Stimulated activated CD8-positive, alpha-beta memory T cell treated with anti-CD3 and anti-CD28 coated beads, Interleukin-4, amount 100 ng/mL, for 4 hours (primary cell): ENCODE results near the gene FAM187B.
"Not testable (repeated sequence)": the region's sequence is repeated elsewhere in the genome, so short reads cannot be mapped to it uniquely, and the experiment has no call there.

Experiments used
- DNase-seq, 2 donors: peaks; one replicate each; pipeline ENCODE4 v3.0.0-alpha.2; 2020; ENCODE audit warnings: low read depth in 2 of 2, low spot score in 1 of 2

The FAM187B gene

GRCh38 chr19:35236638-35237400 lies 8.3 kb upstream of the FAM187B start:
- no peak for DNase-seq

DNA sequence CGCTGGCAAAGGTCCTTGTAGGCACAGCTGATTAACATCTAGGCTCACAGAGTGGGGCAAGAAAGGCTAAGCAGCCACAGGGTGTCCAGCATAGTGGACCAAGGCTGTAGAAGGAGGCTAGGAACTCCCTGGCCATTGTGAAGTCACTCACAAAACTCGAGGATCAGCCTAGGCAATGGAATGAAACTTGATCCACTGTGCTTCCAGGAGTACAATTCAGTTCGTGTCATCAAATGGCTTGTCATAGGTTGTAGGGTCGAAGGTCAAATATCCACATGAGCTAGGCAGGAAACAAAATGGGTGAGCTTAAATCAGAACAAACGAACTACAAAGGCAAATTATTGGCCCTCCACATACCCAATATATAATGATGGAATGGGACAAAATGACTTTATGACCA lies 4.4 kb upstream of the FAM187B start:
- no peak for DNase-seq

DNA sequence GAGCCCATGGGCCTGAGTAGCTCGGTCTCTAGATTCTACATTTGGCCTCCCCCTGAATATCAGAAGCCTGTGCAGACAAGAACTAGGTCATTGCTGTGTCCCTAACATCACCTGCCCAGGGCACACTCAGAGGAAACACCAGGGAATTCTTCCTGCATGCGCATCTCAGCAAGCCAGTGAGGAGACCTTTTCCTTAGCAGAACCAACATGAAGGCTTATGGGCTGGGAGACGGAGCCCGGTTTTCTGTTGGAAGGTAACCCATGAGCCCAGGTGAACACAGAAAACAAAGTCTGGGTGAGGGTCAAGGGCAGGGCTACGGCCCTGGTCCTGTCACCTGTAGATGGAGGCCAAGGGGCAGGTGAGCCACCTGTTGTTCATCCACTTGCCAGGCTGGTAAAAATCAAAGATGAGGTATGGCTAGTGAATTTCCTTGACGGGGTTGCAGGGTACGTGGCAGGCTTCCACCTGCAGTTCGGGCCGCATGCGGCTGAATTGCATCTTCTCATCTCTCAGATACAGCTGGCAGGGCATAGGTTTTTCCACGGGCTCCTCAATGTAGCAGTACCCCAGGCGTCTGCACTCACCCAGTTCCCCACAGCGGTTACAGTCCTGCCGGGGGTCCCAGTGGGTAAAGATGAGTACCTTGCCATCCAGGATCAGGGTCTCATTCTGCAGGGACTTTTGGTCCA lies 3.6 kb upstream of the FAM187B start:
- DNase-seq: no peak

- DNase-seq: no peak
Measured at GRCh38 chr19:35229601-35230000, 1.1 kb upstream of the FAM187B start.

GRCh38 chr19:35226748-35227147 lies 1.8 kb downstream of the FAM187B start:
- no peak for DNase-seq

- no peak for DNase-seq
Measured at GRCh38 chr19:35225951-35226350, 2.6 kb downstream of the FAM187B start.

GRCh38 chr19:35224681-35225571 lies 3.6 kb downstream of the FAM187B start:
- no peak for DNase-seq

DNA sequence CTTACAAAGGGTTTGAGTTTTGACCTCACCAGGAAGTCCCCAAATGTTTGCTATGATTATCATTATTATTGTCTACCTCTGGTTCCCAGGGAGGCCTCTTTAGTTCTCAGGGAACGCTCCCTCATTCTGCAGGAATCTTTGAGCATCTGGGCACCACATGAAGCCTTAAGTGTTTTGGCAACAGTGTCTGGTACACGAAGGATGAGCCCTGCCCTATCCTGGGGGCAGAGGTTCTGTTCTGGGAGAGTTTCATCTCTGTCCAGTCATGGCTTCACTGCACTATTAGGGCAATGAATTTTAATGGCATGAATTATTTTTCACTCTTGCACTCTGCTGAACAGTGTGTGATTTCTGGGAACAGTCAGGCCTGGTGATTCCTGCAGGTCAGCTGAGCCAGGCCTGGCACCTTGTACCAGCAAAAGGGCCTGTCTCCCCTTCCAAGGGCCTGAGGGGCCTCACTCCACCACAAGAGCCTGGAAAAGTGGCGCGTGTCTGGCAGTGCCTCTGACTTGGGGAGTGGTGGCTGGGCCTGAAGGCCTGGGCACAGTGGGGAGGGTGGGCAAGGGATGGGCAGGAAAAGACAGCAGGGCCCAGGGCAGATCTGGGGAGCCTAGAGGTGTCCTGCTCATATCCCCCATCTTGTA lies 4.6 kb downstream of the FAM187B start:
- no peak for DNase-seq

- no peak for DNase-seq
Measured at GRCh38 chr19:35223084-35223790, 5.3 kb downstream of the FAM187B start.

DNA sequence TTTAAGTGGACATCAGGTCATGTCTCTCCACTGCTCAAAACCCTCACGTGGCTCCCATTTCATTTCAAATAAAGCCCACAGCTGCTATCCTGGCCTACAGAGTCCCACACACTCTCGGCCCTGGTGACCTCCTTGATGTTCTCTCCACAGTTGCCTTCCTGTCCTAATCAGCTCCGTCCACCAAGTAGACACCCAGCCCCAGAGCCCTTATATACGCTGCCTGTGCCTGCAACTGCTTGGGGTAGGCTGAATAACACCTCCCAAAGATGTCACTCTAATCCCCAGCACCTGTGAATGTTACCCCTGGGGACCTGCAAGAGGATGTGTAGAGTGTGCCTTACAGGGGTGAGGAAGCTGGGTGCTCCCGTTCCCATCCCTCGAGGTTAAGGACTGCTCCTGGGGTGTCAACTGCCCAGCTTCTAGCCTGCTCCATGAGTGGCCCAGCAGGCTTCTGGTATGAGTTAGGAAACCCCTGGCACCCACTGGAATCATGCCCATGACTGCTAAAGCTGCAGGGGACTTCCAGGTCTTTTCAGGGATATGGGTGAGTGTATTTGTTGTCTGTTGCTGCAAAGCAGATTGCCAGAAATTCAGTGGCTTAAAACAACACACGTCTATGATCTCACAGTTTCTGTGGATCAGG lies 6.0 kb downstream of the FAM187B start:
- DNase-seq: no peak

DNA sequence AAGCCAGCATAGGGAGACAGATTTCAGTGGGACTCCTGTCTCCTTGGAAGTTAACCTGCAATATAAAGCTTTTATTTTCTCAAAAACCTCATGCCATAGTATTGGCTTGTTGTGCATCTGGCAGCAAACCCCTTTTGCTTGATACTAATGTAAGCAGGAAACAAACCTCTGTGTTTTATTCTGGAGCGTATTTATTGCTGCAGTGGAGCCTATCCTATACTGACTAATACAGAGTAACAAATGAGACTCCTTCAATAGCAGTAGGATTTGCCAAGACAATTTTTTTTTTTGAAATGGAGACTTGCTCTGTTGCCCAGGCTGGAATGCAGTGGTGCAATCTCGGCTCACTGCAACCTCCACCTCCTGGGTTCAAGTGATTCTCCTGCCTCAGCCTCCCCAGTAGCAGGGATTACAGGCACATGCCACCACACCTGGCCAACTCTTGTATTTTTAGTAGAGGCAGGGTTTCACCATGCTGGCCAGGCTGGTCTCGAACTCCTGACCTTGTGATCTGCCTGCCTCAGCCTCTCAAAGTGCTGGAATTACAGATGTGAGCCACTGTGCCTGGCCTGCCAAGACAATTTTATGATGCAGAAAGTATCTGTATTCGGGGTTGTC lies 7.5 kb downstream of the FAM187B start:
- not testable (repeated sequence) for DNase-seq

- DNase-seq: no peak
Measured at GRCh38 chr19:35220315-35220921, 8.1 kb downstream of the FAM187B start.

DNA sequence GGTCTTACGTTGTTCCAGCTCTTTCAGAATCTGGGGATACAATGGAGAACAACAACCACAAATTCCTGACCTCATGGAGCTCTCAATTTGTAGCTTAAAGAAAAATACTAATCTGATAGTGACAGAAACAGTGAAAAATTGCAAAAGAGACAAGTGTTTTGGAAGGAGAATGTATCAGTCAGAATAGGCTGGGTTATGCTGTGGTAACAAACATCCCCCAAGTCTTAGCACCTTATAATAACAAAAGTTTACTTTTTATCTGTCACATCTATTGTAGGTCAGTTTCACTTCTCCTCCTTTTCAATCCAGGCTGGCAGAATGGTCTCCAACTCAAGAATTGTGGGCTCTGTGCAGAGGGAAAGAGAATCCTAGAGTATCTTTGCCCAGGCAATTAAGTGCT lies 9.5 kb downstream of the FAM187B start:
- no peak for DNase-seq

DNA sequence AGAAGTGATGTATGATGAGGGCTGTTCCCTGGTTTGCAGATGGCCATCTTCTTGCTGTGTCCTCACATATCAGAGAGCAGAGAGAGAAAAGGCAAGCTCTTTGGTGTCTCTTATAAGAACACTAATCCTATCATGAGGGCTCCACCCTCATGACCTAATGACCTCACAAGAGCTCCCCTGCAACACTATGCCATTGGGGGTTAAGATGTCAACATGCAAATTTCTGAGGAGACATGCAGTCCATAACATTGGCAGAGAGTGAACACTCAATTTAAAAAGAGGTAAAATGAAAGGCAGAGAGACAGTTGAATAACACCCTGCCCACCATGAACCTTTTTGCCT lies 10.9 kb downstream of the FAM187B start:
- DNase-seq: no peak

DNA sequence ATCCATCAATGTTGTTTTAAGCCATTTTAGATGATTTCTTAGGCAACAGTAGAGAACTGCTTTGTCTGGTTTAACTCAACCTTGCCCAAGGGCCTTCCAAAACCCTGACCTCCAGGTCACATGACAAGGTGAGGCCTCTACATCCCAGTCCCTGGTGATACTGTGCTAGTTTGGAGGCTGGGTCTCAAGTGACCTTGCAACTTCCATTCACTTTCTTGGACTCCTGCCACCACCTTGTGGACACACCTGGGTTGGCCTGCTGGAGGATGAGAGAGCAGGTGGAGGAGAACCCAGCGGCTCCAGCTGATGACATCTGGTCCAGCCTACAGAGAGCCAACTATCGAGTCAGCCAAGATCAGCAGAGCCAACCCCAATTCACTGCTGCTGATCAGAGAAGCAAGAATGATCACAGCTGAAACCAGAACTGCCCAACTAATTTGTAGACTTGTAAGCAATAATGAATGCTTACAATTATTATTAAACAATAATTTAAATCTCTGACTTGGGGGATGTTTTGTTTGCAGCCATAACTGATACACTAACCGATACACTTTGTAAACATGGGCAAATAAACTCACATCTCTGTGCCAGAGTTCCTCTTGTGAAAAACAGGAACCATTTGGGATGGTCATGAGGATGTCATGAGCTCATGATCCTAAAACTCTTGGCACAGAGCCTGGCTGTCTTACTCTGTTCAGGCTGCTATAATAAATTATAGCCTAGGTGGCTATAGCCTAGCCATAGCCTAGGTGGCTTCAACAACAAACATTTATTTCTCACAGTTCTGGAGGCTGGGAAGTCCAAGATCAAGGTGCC lies 11.5 kb downstream of the FAM187B start:
- DNase-seq: no peak

- DNase-seq: no peak
Measured at GRCh38 chr19:35216016-35216832, 12.3 kb downstream of the FAM187B start.

DNA sequence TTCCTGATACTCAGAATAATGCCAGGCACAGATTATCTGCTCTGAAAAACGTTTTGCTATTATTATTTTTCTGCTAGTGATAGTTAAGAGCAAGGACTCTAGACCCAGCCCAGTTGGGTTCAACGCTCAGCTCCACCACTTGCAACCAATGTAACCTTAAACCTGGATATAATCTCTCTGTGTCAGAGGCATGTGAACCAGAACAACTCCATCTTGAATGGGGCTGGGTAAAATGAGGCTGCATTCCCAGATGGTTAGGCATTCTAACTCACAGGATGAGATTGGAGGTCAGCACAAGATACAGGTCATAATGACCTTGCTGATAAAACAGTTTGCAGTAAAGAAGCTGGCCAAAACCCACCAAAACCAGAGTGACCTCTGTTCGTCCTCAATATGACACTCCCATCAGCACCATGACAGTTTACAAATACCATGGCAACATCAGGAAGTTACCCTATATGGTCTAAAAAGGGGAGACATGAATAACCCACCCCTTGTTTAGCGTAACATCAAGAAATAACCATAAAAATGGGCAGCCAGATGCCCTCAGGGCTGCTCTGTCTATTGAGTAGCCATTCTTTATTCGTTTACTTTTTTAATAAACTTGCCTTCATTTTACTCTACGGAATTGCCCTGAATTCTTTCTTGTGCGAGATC lies 13.6 kb downstream of the FAM187B start:
- no peak for DNase-seq
